Lower leg skin (tissue), 3 donors: ENCODE data around the gene C4orf50.

ENCODE experiments used
- CTCF ChIP-seq, 3 donors: fragments of 450-650 bp; IDR thresholded peaks; one replicate each; pipeline ENCODE4 v1.5.1; 2016; ENCODE audit warnings: antibody characterized with exemption in 3 of 3, mild to moderate bottlenecking in 3 of 3, moderate library complexity in 2 of 3
- POLR2A ChIP-seq, 2 donors: fragments of 450-650 bp; IDR thresholded peaks; one replicate each; pipeline ENCODE4 v1.6.1; 2016 to 2017; ENCODE audit warnings: antibody characterized with exemption in 2 of 2, mild to moderate bottlenecking in 1 of 2, moderate library complexity in 1 of 2

- TF ChIP-seq CTCF (IDR thresholded peaks at IDR 0.05) (no peak), POLR2A (IDR thresholded peaks at IDR 0.05) (no peak)
Measured at GRCh38 chr4:5945171-5945570, 73.1 kb downstream of the C4orf50 start.
